ENCODE measurements around the gene CATSPERZ.

CATSPERZ gene

GRCh38 chr11:64291752-64292459 is 8.3 kb upstream of the CATSPERZ start:
- no peak for DNase-seq (ENCODE audit: low read depth, low spot score)
- H3K4me3 ChIP-seq (ENCODE audit: low read depth, low read length) = peak overlapping the region; percentile 29
- CTCF ChIA-PET = interaction anchor here (1.0 to 10.7 kb wide), 7 partner anchors 9 to 87 kb away, joined by 3 to 166 read pairs (median 10); partner anchors contain the start of genes CATSPERZ, ESRRA and PLCB3
- TF ChIP-seq CTCF (IDR thresholded peaks at IDR 0.05; ENCODE audit: insufficient read depth, low read length, missing control alignments) = no peak
- POLR2A ChIA-PET = no interaction called here

GRCh38 chr11:64292460-64293254 is 7.5 kb upstream of the CATSPERZ start:
- ChIA-PET CTCF (interaction anchor here (1.0 to 4.7 kb wide), 5 partner anchors 9 to 88 kb away, joined by 3 to 37 read pairs (median 6); no protein-coding TSS in a partner anchor), POLR2A (no interaction called here)
- TF ChIP-seq CTCF (IDR thresholded peaks at IDR 0.05; ENCODE audit: insufficient read depth, low read length, missing control alignments) = no peak
- peak overlapping the region; percentile 29 for H3K4me3 ChIP-seq (ENCODE audit: low read depth, low read length)
- no peak for DNase-seq (ENCODE audit: low read depth, low spot score)

DNA sequence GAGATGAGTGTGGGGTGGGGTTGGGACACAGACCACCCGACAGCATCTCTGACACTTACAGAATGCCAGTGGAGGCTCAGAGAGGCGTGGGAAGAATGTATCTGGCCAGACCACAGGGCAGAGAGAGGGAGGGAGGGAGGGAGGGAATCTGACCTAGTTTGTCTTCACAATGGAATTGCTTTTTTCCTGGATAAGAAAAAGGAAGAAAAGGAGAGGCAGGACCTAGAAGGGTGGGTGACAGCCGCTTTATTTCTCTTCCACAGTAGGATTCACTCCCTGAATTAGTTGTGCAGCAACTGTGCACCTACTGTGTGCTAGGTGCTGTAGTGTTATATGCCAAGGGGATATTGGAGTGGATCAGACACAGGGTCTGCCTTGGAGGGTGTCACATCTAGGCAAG is 5.4 kb upstream of the CATSPERZ start:
- ChIA-PET CTCF (interaction anchor here (0.7 to 4.7 kb wide), 2 partner anchors 9 to 47 kb away, joined by 4 to 37 read pairs; no protein-coding TSS in a partner anchor), POLR2A (no interaction called here)
- H3K4me3 ChIP-seq (ENCODE audit: low read depth, low read length) = no peak overlapping the region
- TF ChIP-seq CTCF (IDR thresholded peaks at IDR 0.05; ENCODE audit: insufficient read depth, low read length, missing control alignments) = no peak
- no peak for DNase-seq (ENCODE audit: low read depth, low spot score)

GRCh38 chr11:64295760-64296159 is 4.4 kb upstream of the CATSPERZ start:
- no peak overlapping the region for H3K4me3 ChIP-seq (ENCODE audit: low read depth, low read length)
- no peak for DNase-seq (ENCODE audit: low read depth, low spot score)
- TF ChIP-seq CTCF (IDR thresholded peaks at IDR 0.05; ENCODE audit: insufficient read depth, low read length, missing control alignments) = no peak
- CTCF ChIA-PET = interaction anchor here (0.7 to 4.7 kb wide), 3 partner anchors 8 to 46 kb away, joined by 4 to 37 read pairs (median 5); partner anchors contain the start of gene PLCB3
- POLR2A ChIA-PET = no interaction called here

DNA sequence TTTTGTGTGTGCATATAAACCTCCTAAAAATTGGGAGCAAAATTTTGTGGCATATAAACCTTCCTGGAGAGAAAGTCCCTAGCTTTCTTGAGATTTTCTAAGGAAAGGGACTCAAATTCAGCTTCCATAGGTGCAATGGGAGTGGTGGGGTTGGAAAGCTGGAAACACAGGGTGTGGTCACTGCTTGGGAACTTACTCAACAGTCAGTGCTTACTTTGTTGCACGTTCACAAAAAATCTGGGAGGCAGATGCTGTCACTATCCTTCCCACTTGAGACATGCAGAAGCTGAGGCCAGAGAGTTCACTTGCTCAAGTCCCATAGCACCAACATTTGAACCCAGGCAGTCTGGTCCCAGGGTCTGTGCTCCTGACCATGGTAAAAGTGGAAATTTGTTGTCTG is 3.9 kb upstream of the CATSPERZ start:
- ChIA-PET CTCF (interaction anchor here (0.9 to 4.7 kb wide), 4 partner anchors 7 to 45 kb away, joined by 4 to 37 read pairs (median 10); partner anchors contain the start of gene PLCB3), POLR2A (no interaction called here)
- TF ChIP-seq CTCF (IDR thresholded peaks at IDR 0.05; ENCODE audit: insufficient read depth, low read length, missing control alignments) = no peak
- no peak for DNase-seq (ENCODE audit: low read depth, low spot score)
- no peak overlapping the region for H3K4me3 ChIP-seq (ENCODE audit: low read depth, low read length)

Data from AG04449 (cell line).